ENCODE data around the gene CNNM3. TPM values are rescaled to one million over a fixed set of nuclear protein-coding genes. Genes with fewer than 3 reads are reported as not detected.

Gene CNNM3
- total RNA-seq, 6 experiments from 2014 or later = 6.3 to 10.0 (median 8.5) TPM

DNA sequence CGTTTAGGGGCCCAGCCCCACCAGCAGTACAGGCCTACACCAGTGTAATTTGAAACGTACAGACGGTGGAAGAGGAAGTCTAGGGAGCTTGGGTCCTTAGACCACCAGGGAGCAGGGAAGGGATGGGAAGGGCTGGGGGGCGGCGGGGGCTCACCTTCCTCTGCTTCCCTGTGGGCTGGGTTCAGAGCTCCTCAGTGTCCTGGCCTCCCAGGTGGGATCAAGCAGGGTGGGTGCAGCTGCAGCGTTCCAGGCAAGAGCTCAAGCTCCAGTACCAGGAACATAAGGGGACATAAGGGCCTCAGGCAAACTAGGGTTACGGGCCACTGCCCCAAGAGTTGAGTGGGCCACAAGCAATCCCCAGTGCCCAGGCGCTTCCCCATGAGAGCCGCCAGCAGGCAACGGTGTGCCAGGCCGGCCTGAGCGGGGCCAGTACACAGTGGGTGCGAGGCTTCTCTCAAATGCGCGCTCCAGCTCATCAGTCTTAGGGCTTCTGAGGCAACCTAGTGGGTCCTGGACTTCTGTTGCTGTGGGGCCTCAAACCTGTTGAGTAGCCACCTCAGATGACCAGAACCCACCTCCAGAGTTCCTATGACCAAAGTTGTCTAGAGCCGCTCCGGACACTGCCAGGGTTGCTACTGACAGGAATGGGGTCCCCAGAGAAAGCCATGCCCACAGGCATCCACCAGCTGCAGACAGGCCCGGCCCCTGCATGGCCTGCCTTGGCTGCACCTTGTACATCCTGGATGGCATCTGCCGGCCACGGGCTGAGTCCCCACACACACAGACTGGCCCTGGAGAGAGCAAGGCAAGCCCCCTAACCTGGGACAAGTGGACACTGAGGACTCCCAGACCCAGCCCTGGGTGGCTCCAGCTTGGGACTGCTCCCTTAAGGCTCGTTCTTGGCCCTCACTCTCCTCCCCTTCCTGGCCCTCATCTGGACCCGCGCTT, 22.6 kb downstream of the CNNM3 start:
- Mint-ChIP-seq H3K4me3 (no peak overlapping the region), H3K4me1 (ENCODE audit: low read depth) (peaks cover 2% of the 10 kb centered on the region), H3K9me3 (no peaks in the 10 kb centered on the region), H3K36me3 (ENCODE audit: low read depth) (no peaks in the 10 kb centered on the region), H3K27ac (no peak overlapping the region), H3K27me3 (ENCODE audit: insufficient read depth) (peaks cover 2% of the 10 kb centered on the region)
- no peak for DNase-seq
- TF ChIP-seq, protein P1, sequence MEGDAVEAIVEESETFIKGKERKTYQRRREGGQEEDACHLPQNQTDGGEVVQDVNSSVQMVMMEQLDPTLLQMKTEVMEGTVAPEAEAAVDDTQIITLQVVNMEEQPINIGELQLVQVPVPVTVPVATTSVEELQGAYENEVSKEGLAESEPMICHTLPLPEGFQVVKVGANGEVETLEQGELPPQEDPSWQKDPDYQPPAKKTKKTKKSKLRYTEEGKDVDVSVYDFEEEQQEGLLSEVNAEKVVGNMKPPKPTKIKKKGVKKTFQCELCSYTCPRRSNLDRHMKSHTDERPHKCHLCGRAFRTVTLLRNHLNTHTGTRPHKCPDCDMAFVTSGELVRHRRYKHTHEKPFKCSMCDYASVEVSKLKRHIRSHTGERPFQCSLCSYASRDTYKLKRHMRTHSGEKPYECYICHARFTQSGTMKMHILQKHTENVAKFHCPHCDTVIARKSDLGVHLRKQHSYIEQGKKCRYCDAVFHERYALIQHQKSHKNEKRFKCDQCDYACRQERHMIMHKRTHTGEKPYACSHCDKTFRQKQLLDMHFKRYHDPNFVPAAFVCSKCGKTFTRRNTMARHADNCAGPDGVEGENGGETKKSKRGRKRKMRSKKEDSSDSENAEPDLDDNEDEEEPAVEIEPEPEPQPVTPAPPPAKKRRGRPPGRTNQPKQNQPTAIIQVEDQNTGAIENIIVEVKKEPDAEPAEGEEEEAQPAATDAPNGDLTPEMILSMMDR (IDR thresholded peaks at IDR 0.05) = no peak

DNA sequence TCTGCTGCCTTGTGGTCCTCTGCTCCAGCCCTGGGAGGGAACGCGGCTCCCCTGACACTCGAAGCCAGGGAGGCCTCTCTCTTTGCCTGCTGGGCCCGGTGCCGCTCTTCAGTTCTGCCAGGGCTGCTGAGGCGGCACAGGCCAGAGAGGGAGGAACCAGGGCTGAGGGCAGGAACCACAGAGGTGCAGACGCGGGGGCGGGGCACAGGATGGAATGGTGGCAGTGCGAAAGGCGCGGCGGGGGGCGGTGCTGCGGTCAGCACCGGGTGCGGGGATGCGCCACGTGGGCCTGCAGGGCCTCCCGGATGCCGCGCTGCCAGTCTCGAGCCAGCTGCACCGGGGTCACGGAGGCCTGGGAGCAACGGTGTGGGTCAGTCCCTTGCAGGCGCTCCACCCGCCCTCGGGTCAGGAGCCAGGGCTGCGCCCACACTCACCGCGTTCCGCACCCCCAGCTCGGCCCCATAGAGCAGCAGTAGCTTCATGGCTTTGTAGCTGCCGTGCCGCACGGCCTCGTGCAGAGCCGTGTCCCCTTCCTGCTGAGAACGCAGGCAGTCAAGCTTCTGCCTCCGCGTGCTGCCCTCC, 23.3 kb downstream of the CNNM3 start:
- Mint-ChIP-seq H3K27me3 (ENCODE audit: insufficient read depth) (peaks cover 2% of the 10 kb centered on the region), H3K27ac (no peak overlapping the region), H3K4me3 (no peak overlapping the region), H3K9me3 (no peaks in the 10 kb centered on the region), H3K36me3 (ENCODE audit: low read depth) (no peaks in the 10 kb centered on the region), H3K4me1 (ENCODE audit: low read depth) (no peaks in the 10 kb centered on the region)
- TF ChIP-seq, protein P1 (IDR thresholded peaks at IDR 0.05) = no peak
- no peak for DNase-seq

DNA sequence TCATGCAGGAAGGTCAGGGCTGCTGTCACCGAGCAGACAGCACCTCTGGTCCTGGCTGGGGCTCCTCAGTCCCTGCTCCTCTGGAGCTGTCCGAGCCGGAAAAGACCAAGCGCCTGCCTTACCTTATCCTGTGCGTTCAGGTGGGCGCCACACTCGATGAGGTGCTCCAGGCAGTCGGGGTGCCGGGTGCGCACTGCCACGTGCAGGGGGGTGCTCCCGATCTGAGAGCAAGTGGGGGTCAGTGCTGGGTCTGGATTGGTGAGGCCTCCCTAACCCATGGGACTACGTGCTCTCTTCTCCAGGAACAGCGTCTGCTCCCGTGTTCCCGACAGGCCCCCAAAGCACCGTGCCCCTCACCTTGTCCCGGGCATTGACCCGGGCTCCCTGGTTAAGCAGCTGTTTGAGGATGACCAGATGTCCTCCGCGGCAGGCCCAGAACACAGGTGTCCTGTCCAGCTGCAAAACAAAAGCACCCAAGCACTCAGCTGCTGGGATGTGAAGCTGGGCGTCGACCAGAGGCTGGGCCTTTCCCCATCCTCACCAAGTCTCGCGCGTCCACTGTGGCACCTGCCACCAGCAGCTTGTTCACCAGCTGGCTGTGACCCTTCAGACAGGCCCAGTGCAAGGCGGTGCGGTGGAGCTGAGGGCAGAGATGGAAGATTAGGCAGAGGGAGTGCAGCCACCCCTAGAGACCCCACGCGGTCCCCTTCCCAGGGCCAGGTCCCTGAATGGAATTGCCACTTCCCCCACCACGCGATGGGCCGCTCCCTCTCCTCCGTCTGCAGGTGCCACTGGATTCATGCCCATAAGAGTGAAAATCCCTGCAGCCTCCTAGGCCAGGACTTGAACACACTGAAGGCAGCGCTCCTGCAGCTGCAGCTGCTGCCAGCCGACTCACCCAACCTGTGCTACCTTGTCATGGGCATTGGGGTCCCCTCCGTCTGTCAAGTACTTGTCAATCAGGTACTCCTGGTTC, 24.1 kb downstream of the CNNM3 start:
- no peak for DNase-seq
- no peaks in the 10 kb centered on the region for H3K9me3 Mint-ChIP-seq
- H3K4me3 Mint-ChIP-seq = no peak overlapping the region
- no peaks in the 10 kb centered on the region for H3K36me3 Mint-ChIP-seq (ENCODE audit: low read depth)
- TF ChIP-seq, protein P1 (IDR thresholded peaks at IDR 0.05) = no peak
- no peak overlapping the region for H3K27ac Mint-ChIP-seq
- no peaks in the 10 kb centered on the region for H3K4me1 Mint-ChIP-seq (ENCODE audit: low read depth)
- peaks cover 2% of the 10 kb centered on the region for H3K27me3 Mint-ChIP-seq (ENCODE audit: insufficient read depth)

DNA sequence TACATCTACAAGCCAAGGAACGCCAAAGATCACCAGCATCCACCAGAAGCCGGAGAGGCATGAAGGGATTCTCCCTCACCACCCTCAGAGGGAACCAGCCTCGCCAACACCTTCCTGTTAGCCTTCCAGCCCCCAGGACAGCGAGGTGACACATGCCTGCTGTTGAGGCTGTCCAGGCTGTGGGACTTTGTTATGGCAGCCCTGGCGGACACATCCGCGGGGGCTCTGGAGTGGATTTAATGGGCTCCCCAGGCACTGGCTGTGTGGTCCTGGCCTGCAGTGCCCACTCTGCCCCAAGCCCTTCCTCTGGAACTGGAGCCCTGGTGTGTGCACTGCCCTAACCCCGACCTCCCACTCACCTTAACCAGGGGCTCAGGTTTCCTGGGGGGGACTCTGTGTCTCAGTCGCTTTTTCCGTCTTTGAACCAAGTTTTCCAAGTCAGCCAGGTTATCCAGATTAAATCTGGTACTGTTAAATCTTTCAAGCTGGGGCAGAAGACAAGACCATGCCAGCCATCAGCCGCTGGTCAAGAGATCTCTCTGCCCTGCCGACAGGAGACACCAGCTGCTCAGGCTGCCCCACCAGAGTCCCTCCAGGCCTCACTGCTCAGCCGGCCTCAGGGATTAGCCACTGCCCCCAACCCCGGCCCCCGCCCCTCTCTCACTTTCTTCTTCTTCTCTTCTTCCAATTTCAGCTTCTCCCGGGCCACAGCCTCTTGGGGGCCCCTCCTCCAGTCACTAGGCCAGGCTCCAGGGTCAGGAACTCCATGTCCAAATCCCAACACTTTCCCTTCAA, 25.8 kb downstream of the CNNM3 start:
- H3K4me1 Mint-ChIP-seq (ENCODE audit: low read depth) = no peaks in the 10 kb centered on the region
- no peak for DNase-seq
- H3K4me3 Mint-ChIP-seq = no peak overlapping the region
- no peak overlapping the region for H3K27ac Mint-ChIP-seq
- no peaks in the 10 kb centered on the region; the same call in 1 of the 2 replicates for H3K36me3 Mint-ChIP-seq (ENCODE audit: low read depth)
- TF ChIP-seq, protein P1 (IDR thresholded peaks at IDR 0.05) = no peak
- H3K9me3 Mint-ChIP-seq = no peaks in the 10 kb centered on the region
- H3K27me3 Mint-ChIP-seq (ENCODE audit: insufficient read depth) = peaks cover 2% of the 10 kb centered on the region

All from HFFc6 (cell line).